ENCODE results near the gene ATP10B.

- TF ChIP-seq CTCF (IDR thresholded peaks at IDR 0.05; ENCODE audit: insufficient read depth, low read length, poor library complexity, severe bottlenecking) (no peak), EZH2phosphoT487 (conservative IDR thresholded peaks at IDR 0.05; ENCODE audit: low read length) (no peak)
Measured at GRCh38 chr5:160524827-160525226, 327.2 kb downstream of the ATP10B start.
